Ishikawa (cell line): Measurements from ENCODE around the gene SYDE1.
A peak's percentile ranks its signal among the peaks of the same experiment; 100 is the strongest.

Experiments used
- CEBPB ChIP-seq: IDR thresholded peaks from 2 replicates; pipeline ENCODE4 v1.6.1; 2012
- CREB1 ChIP-seq: IDR thresholded peaks from 2 replicates; pipeline ENCODE4 v1.6.1; 2012; ENCODE audit warnings: low read depth
- EGR1 ChIP-seq: IDR thresholded peaks from 2 replicates; pipeline ENCODE4 v1.6.1; 2012
- EP300 ChIP-seq: IDR thresholded peaks from 2 replicates; pipeline ENCODE4 v1.6.1; 2012; ENCODE audit warnings: borderline replicate concordance
- FOXM1 ChIP-seq: IDR thresholded peaks from 2 replicates; pipeline ENCODE4 v1.6.1; 2012; ENCODE audit warnings: low read depth, borderline replicate concordance
- MAX ChIP-seq: IDR thresholded peaks from 2 replicates; pipeline ENCODE4 v1.6.1; 2012
- NFIC ChIP-seq: IDR thresholded peaks from 2 replicates; pipeline ENCODE4 v1.6.1; 2012
- RAD21 ChIP-seq: IDR thresholded peaks from 2 replicates; pipeline ENCODE4 v1.6.1; 2012; ENCODE audit warnings: low read depth
- REST ChIP-seq: IDR thresholded peaks from 2 replicates; pipeline ENCODE4 v1.6.1; 2012; ENCODE audit warnings: low read depth, mild to moderate bottlenecking
- TAF1 ChIP-seq: IDR thresholded peaks from 2 replicates; pipeline ENCODE4 v1.6.1; 2012; ENCODE audit warnings: low read depth, mild to moderate bottlenecking
- USF1 ChIP-seq: IDR thresholded peaks from 2 replicates; pipeline ENCODE4 v1.6.1; 2012
- YY1 ChIP-seq: IDR thresholded peaks from 2 replicates; pipeline ENCODE4 v1.6.1; 2012; ENCODE audit warnings: low read depth
- ZBTB7A ChIP-seq: IDR thresholded peaks from 2 replicates; pipeline ENCODE4 v1.6.1; 2012; ENCODE audit warnings: low read depth

Gene SYDE1

GRCh38 chr19:15155296-15155695 lies 48.1 kb downstream of the SYDE1 start:
- TF ChIP-seq EGR1 (no peak), ZBTB7A (no peak), CEBPB (no peak), RAD21 (no peak), FOXM1 (no peak), REST (no peak), CREB1 (no peak), USF1 (no peak), NFIC (no peak), YY1 (no peak), EP300 (no peak)

- TF ChIP-seq NFIC = no peak
- no peak for TF ChIP-seq TAF1
- TF ChIP-seq EP300 = no peak
- TF ChIP-seq YY1 = no peak
- TF ChIP-seq RAD21 = no peak
Observed at GRCh38 chr19:15156391-15156790, 49.2 kb downstream of the SYDE1 start.

- TF ChIP-seq USF1 (peak; percentile 26; the same call in 1 of the 2 replicates), MAX (no peak)
Observed at GRCh38 chr19:15159251-15159650, 52.0 kb downstream of the SYDE1 start.

GRCh38 chr19:15161028-15161984 lies 54.1 kb downstream of the SYDE1 start:
- TF ChIP-seq ZBTB7A (no peak), RAD21 (peak; percentile 55)
